ENCODE measurements around the gene HDAC4.

GRCh38 chr2:239181903-239182581 lies 218.8 kb downstream of the HDAC4 start:
- TF ChIP-seq, protein P1, sequence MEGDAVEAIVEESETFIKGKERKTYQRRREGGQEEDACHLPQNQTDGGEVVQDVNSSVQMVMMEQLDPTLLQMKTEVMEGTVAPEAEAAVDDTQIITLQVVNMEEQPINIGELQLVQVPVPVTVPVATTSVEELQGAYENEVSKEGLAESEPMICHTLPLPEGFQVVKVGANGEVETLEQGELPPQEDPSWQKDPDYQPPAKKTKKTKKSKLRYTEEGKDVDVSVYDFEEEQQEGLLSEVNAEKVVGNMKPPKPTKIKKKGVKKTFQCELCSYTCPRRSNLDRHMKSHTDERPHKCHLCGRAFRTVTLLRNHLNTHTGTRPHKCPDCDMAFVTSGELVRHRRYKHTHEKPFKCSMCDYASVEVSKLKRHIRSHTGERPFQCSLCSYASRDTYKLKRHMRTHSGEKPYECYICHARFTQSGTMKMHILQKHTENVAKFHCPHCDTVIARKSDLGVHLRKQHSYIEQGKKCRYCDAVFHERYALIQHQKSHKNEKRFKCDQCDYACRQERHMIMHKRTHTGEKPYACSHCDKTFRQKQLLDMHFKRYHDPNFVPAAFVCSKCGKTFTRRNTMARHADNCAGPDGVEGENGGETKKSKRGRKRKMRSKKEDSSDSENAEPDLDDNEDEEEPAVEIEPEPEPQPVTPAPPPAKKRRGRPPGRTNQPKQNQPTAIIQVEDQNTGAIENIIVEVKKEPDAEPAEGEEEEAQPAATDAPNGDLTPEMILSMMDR (IDR thresholded peaks at IDR 0.05) = no peak
- TF ChIP-seq POLR2A (IDR thresholded peaks at IDR 0.05) = no peak
- TF ChIP-seq POLR2AphosphoS5 (IDR thresholded peaks at IDR 0.05) = no peak
